ENCODE measurements around the gene HOXC9. TPM values are rescaled to one million over a fixed set of nuclear protein-coding genes. Genes with fewer than 3 reads are reported as not detected.

The HOXC9 gene
- total RNA-seq, 1 experiment from 2014 or later: 11.3 TPM

GRCh38 chr12:53995002-53995377 lies 5.0 kb upstream of the HOXC9 start:
- intact Hi-C loops (cut with micrococcal nuclease): no loop called here
- Histone ChIP-seq H3K9me3 (ENCODE audit: control insufficient read depth in 1 of 2, insufficient read depth in 1 of 2, low read depth in 1 of 2, low read length in 2 of 2) (no peaks in the 10 kb centered on the region), H3K79me2 (ENCODE audit: insufficient read depth, low read length) (peaks cover 36% of the 10 kb centered on the region), H3K36me3 (ENCODE audit: control insufficient read depth in 1 of 2, insufficient read depth in 2 of 2, low read length in 2 of 2) (no peaks in the 10 kb centered on the region), H3K27me3 (ENCODE audit: insufficient read depth, low read length) (no peaks in the 10 kb centered on the region), H4K20me1 (ENCODE audit: insufficient read depth) (no peaks in the 10 kb centered on the region), H3K4me1 (ENCODE audit: control insufficient read depth in 1 of 2, insufficient read depth in 2 of 2, low read length in 2 of 2) (peaks cover 17 to 33% of the 10 kb centered on the region in 2 experiments; a peak in 3 of 4 replicates), H3K4me3 (replicated peaks in 1 of 2; ENCODE audit: low read depth in 1 of 2, low read length in 2 of 2) (peak overlapping the region; percentile 78 to 85), H3K9ac (ENCODE audit: low read length) (peak overlapping the region; percentile 97), H3K9me2 (ENCODE audit: insufficient read depth) (no peaks in the 10 kb centered on the region), H3K27ac (ENCODE audit: low read depth, low read length) (peak overlapping the region; percentile 81), H3K4me2 (ENCODE audit: low read length) (peak overlapping the region; percentile 94), H2AFZ (ENCODE audit: low read depth, low read length, poor library complexity, severe bottlenecking) (peak overlapping the region; percentile 88)
- TSS peak; percentile 66 for BruUV-seq (replicated peaks)
- ATAC-seq (no peak; the same call in 1 of the 2 replicates), DNase-seq (ENCODE audit: low read depth, low spot score) (no peak)
- ChIA-PET POLR2A (interaction anchor here (0.6 to 1.3 kb wide), 4 partner anchors 9 to 216 kb away, joined by 3 read pairs; partner anchors contain the start of gene HOXC10), RAD21 (ENCODE audit: low non-redundant PET in 1 of 2, low total read pairs in 2 of 2, uncharacterized antibody in 2 of 2, unreplicated experiment in 2 of 2) (interaction anchor here (0.6 kb wide), 2 partner anchors 8 to 33 kb away, joined by 3 read pairs; no protein-coding TSS in a partner anchor), CTCF (interaction anchor here (0.9 to 2.1 kb wide), 6 partner anchors 10 to 249 kb away, joined by 3 to 15 read pairs (median 3); partner anchors contain the start of genes HOXC10 and HOXC5)
- no peak for TF ChIP-seq ATF3 (IDR thresholded peaks at IDR 0.05)

GRCh38 chr12:53995378-53996239 lies 4.4 kb upstream of the HOXC9 start:
- RAD21 ChIA-PET (ENCODE audit: low non-redundant PET in 1 of 2, low total read pairs in 2 of 2, uncharacterized antibody in 2 of 2, unreplicated experiment in 2 of 2): interaction anchor here (0.6 to 1.0 kb wide), 3 partner anchors 8 to 32 kb away, joined by 3 read pairs; no protein-coding TSS in a partner anchor
- BruUV-seq (replicated peaks): no TSS peak
- CTCF ChIA-PET: interaction anchor here (0.6 to 2.1 kb wide), 8 partner anchors 10 to 250 kb away, joined by 3 to 15 read pairs (median 3); partner anchors contain the start of genes HOXC10 and HOXC5
- no peaks in the 10 kb centered on the region for H3K9me2 ChIP-seq (ENCODE audit: insufficient read depth)
- H4K20me1 ChIP-seq (ENCODE audit: insufficient read depth): no peaks in the 10 kb centered on the region
- DNase-seq (ENCODE audit: low read depth, low spot score): no peak
- H3K4me1 ChIP-seq (ENCODE audit: control insufficient read depth in 1 of 2, insufficient read depth in 2 of 2, low read length in 2 of 2): peaks cover 17 to 35% of the 10 kb centered on the region in 2 experiments; a peak in 3 of 4 replicates
- no peak overlapping the region for H2AFZ ChIP-seq (ENCODE audit: low read depth, low read length, poor library complexity, severe bottlenecking)
- peak overlapping the region; percentile 81 for H3K27ac ChIP-seq (ENCODE audit: low read depth, low read length)
- POLR2A ChIA-PET: interaction anchor here (0.6 to 3.4 kb wide), 5 partner anchors 9 to 215 kb away, joined by 3 to 9 read pairs (median 3); partner anchors contain the start of gene HOXC10
- H3K79me2 ChIP-seq (ENCODE audit: insufficient read depth, low read length): peaks cover 42% of the 10 kb centered on the region
- H3K27me3 ChIP-seq (ENCODE audit: insufficient read depth, low read length): no peaks in the 10 kb centered on the region
- ATAC-seq: peak; percentile 78
- no peaks in the 10 kb centered on the region for H3K36me3 ChIP-seq (ENCODE audit: control insufficient read depth in 1 of 2, insufficient read depth in 2 of 2, low read length in 2 of 2)
- intact Hi-C loops (cut with micrococcal nuclease): no loop called here
- TF ChIP-seq ZFX (IDR thresholded peaks at IDR 0.05) (peak; percentile 97), TCF7L2 (IDR thresholded peaks at IDR 0.05; ENCODE audit: borderline replicate concordance, extremely low read depth, insufficient read depth, insufficient read length) (peak; percentile 61), YY1 (IDR thresholded peaks at IDR 0.05; ENCODE audit: extremely low read depth, insufficient replicate concordance, low read depth, low read length) (peak; percentile 63), POLR2AphosphoS5 (IDR thresholded peaks at IDR 0.05; ENCODE audit: low read depth, low read length) (peak; percentile 79), POLR2A (IDR thresholded peaks at IDR 0.05; ENCODE audit: borderline replicate concordance, extremely low read depth, insufficient read depth, insufficient read length) (peak; percentile 61), SRF (IDR thresholded peaks at IDR 0.05; ENCODE audit: low read depth) (no peak), JUND (IDR thresholded peaks at IDR 0.05) (no peak)
- H3K4me2 ChIP-seq (ENCODE audit: low read length): peak overlapping the region; percentile 94
- H3K4me3 ChIP-seq (replicated peaks in 1 of 2; ENCODE audit: low read depth in 1 of 2, low read length in 2 of 2): peak overlapping the region; percentile 78 to 85
- peak overlapping the region; percentile 97 for H3K9ac ChIP-seq (ENCODE audit: low read length)
- H3K9me3 ChIP-seq (ENCODE audit: control insufficient read depth in 1 of 2, insufficient read depth in 1 of 2, low read depth in 1 of 2, low read length in 2 of 2): no peaks in the 10 kb centered on the region

Data from HCT116 (cell line).